T-helper 1 cell (primary cell): Measurements from ENCODE around the gene PEX5L.
"Not testable (repeated sequence)": the region's sequence is repeated elsewhere in the genome, so short reads cannot be mapped to it uniquely, and the experiment has no call there.

Experiments
- DNase-seq, 5 donors: peaks; one replicate each; pipeline ENCODE4 v3.0.0-alpha.2; 2012 to 2020

Gene PEX5L

GRCh38 chr3:180008318-180008717 lies 28.4 kb downstream of the PEX5L start:
- DNase-seq = not testable (repeated sequence)

GRCh38 chr3:180004542-180004941 lies 32.2 kb downstream of the PEX5L start:
- no peak for DNase-seq

- no peak for DNase-seq
Observed at GRCh38 chr3:180002006-180002405, 34.7 kb downstream of the PEX5L start.

- DNase-seq = no peak
Observed at GRCh38 chr3:180000500-180000899, 36.2 kb downstream of the PEX5L start.

GRCh38 chr3:179995406-179995805 lies 41.3 kb downstream of the PEX5L start:
- no peak for DNase-seq

GRCh38 chr3:179991883-179992282 lies 44.9 kb downstream of the PEX5L start:
- no peak for DNase-seq

- DNase-seq = no peak
Observed at GRCh38 chr3:179991104-179991503, 45.6 kb downstream of the PEX5L start.

- no peak for DNase-seq
Observed at GRCh38 chr3:179981646-179982045, 55.1 kb downstream of the PEX5L start.

GRCh38 chr3:179977356-179977755 lies 59.4 kb downstream of the PEX5L start:
- DNase-seq = no peak

- no peak for DNase-seq
Observed at GRCh38 chr3:179973931-179974361, 62.8 kb downstream of the PEX5L start.

- DNase-seq = no peak
Observed at GRCh38 chr3:179972881-179973423, 63.8 kb downstream of the PEX5L start.

GRCh38 chr3:179971280-179971679 lies 65.5 kb downstream of the PEX5L start:
- DNase-seq = no peak

GRCh38 chr3:179970746-179971145 lies 66.0 kb downstream of the PEX5L start:
- DNase-seq = no peak

GRCh38 chr3:179969525-179969924 lies 67.2 kb downstream of the PEX5L start:
- peak in 1 of 5 donors; percentile 76 for DNase-seq

- DNase-seq = peak in 1 of 5 donors; percentile 56
Observed at GRCh38 chr3:179967622-179968021, 69.1 kb downstream of the PEX5L start.

GRCh38 chr3:179964890-179965289 lies 71.8 kb downstream of the PEX5L start:
- DNase-seq = no peak

GRCh38 chr3:179962629-179963387 lies 73.9 kb downstream of the PEX5L start:
- DNase-seq = no peak

- no peak for DNase-seq
Observed at GRCh38 chr3:179961703-179962078, 75.0 kb downstream of the PEX5L start.

- no peak for DNase-seq
Observed at GRCh38 chr3:179961071-179961702, 75.5 kb downstream of the PEX5L start.

- DNase-seq = no peak
Observed at GRCh38 chr3:179958759-179959158, 78.0 kb downstream of the PEX5L start.

- DNase-seq = no peak
Observed at GRCh38 chr3:179958143-179958542, 78.6 kb downstream of the PEX5L start.

- no peak for DNase-seq
Observed at GRCh38 chr3:179957264-179957845, 79.4 kb downstream of the PEX5L start.

GRCh38 chr3:179956416-179956830 lies 80.3 kb downstream of the PEX5L start:
- DNase-seq = peak in 1 of 5 donors; percentile 85

GRCh38 chr3:179955809-179956208 lies 80.9 kb downstream of the PEX5L start:
- no peak for DNase-seq
